AG04450 (cell line): ENCODE data around the gene SEMA4A. TPM values are rescaled to one million over a fixed set of nuclear protein-coding genes. Genes with fewer than 3 reads are reported as not detected.

Source experiments
- CTCF ChIA-PET: fragments of 300-600, 350-600 bp; formaldehyde crosslinking; extraction: SDS; loops from one replicate; lab custom pipeline; 2022; ENCODE audit warnings: antibody characterized with exemption, inconsistent platforms; lab: Charles Lee
- POLR2A ChIA-PET: fragments of 350-600 bp; formaldehyde crosslinking; extraction: SDS; loops from one replicate; lab custom pipeline; 2021; ENCODE audit warnings: antibody characterized with exemption, inconsistent platforms; lab: Yijun Ruan, JAX
- DNase-seq: peaks from one replicate; pipeline ENCODE4 v3.0.0-alpha.2; 2011; ENCODE audit warnings: low read depth, low spot score
- H3K27ac ChIP-seq: one replicate; pipeline ENCODE4 v1.5.1; 2012; ENCODE audit warnings: low read depth, low read length, control low read depth
- H3K27me3 ChIP-seq: one replicate; pipeline ENCODE4 v1.6.0; 2012; ENCODE audit warnings: low read length; ENCODE audit not compliant: control insufficient read depth, insufficient read depth
- H3K4me3 ChIP-seq: 2 replicates; pipeline ENCODE4 v1.5.1; 2011; ENCODE audit warnings: mild to moderate bottlenecking, low read depth, low read length, control low read depth
- H3K9me3 ChIP-seq: 2 replicates; pipeline ENCODE4 v1.5.1; 2012; ENCODE audit warnings: low read length; ENCODE audit not compliant: control insufficient read depth, insufficient read depth
- CTCF ChIP-seq: IDR thresholded peaks from 2 replicates; pipeline ENCODE4 v1.5.1; 2011; ENCODE audit warnings: low read depth, low read length, control low read depth, inconsistent platforms
- polyA plus RNA-seq: library from polyadenylated mRNA; depleted of rRNA; stranded (reverse); fragments of >200 nt; gene quantifications from 2 replicates; pipeline ENCODE4 v1.2.3, GENCODE V29; 2011

SEMA4A gene
- polyA plus RNA-seq, 1 experiment = 0.60 TPM

GRCh38 chr1:156144742-156145141 lies 8.6 kb upstream of the SEMA4A start:
- peaks cover 9% of the 10 kb centered on the region for H3K27me3 ChIP-seq
- ChIA-PET CTCF (interaction anchor here (1.3 to 8.4 kb wide), 2 partner anchors 11 to 81 kb away, joined by 3 to 136 read pairs; no protein-coding TSS in a partner anchor), POLR2A (no interaction called here)
- no peak for DNase-seq
- no peak overlapping the region for H3K4me3 ChIP-seq
- H3K27ac ChIP-seq = no peak overlapping the region
- no peak for TF ChIP-seq CTCF
- no peaks in the 10 kb centered on the region for H3K9me3 ChIP-seq

- CTCF ChIA-PET = interaction anchor here (0.5 to 8.4 kb wide), 11 partner anchors 11 to 173 kb away, joined by 3 to 136 read pairs (median 3); partner anchors contain the start of genes PMF1 and SLC25A44
- TF ChIP-seq CTCF = no peak
- no peak overlapping the region for H3K27ac ChIP-seq
- POLR2A ChIA-PET = interaction anchor here (0.8 kb wide), 1 partner anchor 48 kb away, joined by 3 read pairs; no protein-coding TSS in a partner anchor
- H3K9me3 ChIP-seq = no peaks in the 10 kb centered on the region
- H3K27me3 ChIP-seq = peaks cover 13% of the 10 kb centered on the region
- no peak overlapping the region for H3K4me3 ChIP-seq
- DNase-seq = no peak
Measured at GRCh38 chr1:156145650-156146019, 7.8 kb upstream of the SEMA4A start.

GRCh38 chr1:156146020-156146768 lies 7.2 kb upstream of the SEMA4A start:
- TF ChIP-seq CTCF = peak; percentile 64
- ChIA-PET CTCF (interaction anchor here (0.5 to 8.4 kb wide), 12 partner anchors 10 to 173 kb away, joined by 3 to 136 read pairs (median 4); partner anchors contain the start of genes PMF1 and SLC25A44), POLR2A (interaction anchor here (0.7 to 0.8 kb wide), 2 partner anchors 47 to 79 kb away, joined by 3 read pairs; no protein-coding TSS in a partner anchor)
- H3K4me3 ChIP-seq = no peak overlapping the region
- no peaks in the 10 kb centered on the region for H3K9me3 ChIP-seq
- no peak overlapping the region for H3K27ac ChIP-seq
- peaks cover 13% of the 10 kb centered on the region for H3K27me3 ChIP-seq
- peak; percentile 86 for DNase-seq

GRCh38 chr1:156146769-156147405 lies 6.5 kb upstream of the SEMA4A start:
- POLR2A ChIA-PET = interaction anchor here (0.7 to 2.2 kb wide), 3 partner anchors 47 to 78 kb away, joined by 3 to 11 read pairs (median 3); partner anchors contain the start of gene SLC25A44
- no peak overlapping the region for H3K4me3 ChIP-seq
- CTCF ChIA-PET = interaction anchor here (0.7 to 8.4 kb wide), 7 partner anchors 9 to 172 kb away, joined by 3 to 136 read pairs (median 7); no protein-coding TSS in a partner anchor
- H3K27ac ChIP-seq = no peak overlapping the region
- H3K27me3 ChIP-seq = peaks cover 13% of the 10 kb centered on the region
- no peak for DNase-seq
- no peaks in the 10 kb centered on the region for H3K9me3 ChIP-seq
- no peak for TF ChIP-seq CTCF
